Measurements from ENCODE around the gene ZNF358.
A peak's percentile ranks its signal among the peaks of the same experiment; 100 is the strongest.

The ZNF358 gene

DNA sequence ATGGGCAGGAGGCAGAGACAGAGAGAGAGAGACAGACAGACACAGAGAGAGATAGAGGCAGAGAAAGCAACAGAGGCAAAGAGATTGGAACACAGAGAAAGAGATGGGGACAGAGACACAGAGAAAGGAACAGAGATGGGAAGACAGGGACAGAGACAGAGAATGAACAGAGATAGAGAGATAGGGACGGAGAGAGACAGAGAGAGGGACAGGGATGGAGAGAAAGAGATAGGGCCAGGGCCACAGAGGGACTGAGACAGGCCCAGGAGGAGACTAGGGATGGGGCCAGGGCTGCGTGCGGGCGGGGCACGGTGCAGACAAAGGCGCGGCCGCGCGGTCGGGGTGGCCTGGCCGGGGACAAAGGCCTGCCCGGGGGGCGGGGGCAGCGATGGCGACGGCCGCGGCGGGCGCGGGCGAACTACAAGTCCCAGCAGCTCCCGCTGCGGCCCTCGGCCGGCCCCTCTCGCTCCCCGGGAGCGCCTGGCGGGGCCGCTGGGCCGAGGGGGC is at the start of gene ZNF358:
Gene ZNF358 (plus strand): TSS at position 459 of the 507 bp plus-strand sequence. CDS start 3,140 bp downstream, outside the sequence.
- peak; percentile 71 for DNase-seq (ENCODE audit: low read depth, low spot score)

GRCh38 chr19:7467009-7467989 is 48.6 kb upstream of the ZNF358 start:
- DNase-seq (ENCODE audit: low read depth, low spot score), result no peak

DNA sequence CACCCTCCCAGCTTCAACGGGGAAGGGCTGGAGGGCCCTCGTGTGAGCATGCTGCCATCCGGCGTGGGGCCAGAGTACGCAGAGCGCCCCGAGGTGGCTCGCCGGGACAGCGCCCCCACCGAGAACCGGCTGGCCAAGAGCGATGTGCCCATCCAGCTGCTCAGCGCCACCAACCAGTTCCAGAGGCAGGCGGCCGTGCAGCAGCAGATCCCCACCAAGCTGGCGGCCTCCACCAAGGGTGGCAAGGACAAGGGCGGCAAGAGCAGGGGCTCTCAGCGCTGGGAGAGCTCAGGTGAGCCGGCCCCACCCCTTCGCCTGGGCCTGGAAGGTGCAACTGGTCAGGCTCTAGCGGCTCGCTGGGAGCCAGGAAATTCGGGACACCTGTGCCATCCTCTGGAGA is 47.1 kb upstream of the ZNF358 start:
- no peak for DNase-seq (ENCODE audit: low read depth, low spot score)

DNA sequence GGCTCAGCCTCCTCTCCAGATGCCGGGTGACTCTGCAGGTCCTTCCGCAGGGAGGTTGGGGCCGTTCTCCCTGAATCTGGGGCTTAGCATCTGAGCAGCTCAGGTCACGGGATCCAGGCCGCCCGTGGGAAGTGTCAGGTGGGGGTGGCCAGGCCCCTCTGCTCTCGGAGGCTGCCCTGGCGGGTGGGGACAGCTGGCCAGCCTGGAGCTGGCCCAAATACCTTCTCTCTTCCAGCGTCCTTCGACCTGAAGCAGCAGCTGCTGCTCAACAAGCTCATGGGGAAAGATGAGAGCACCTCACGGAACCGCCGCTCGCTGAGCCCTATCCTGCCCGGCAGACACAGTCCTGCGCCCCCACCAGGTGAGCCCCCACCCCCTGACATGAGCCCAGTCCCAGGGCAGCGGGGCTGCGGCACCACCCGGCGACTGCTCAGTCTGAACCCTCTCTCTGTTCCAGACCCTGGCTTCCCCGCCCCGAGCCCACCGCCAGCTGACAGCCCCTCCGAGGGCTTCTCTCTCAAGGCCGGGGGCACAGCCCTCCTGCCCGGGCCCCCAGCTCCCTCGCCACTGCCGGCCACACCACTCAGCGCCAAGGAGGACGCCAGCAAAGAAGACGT is 46.1 kb upstream of the ZNF358 start:
- DNase-seq (ENCODE audit: low read depth, low spot score), result no peak

DNA sequence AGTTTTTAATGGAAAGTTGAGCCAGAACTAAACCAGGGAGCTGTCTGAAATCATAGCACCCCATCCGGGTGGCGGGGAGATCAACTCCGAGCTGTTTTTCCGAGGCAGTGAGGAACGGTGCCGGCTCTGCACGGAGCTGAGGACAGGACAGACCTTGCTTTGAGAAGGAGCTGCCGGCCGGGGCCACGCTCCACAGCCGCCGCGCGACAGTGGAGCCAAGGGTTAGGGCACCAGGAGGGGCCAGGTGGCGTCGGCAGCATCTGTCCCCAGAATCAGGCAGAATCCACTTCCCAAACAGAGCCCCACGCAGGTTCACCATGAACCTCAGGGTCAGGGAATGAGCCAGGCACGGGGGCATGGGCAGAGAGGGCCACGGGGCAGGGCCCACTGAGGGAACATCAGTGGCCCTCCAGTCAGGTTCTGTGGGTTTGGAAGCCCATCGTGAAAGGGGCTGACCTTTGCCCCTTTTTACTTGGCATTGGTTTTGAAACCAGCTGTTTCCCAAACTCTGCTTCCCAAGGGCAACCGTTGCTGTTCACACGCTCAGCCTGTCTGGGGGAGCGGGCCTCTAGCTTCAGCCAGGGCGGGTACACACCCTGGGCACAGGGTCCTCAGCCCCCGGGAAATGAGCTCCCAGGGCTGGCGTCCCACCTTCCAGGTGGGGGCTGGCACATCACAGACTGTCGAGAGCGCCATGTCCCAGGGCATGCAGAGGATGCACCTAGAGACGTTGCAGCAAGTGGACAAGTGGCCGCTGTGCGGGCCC is 45.2 kb upstream of the ZNF358 start:
- DNase-seq (ENCODE audit: low read depth, low spot score), result no peak

DNA sequence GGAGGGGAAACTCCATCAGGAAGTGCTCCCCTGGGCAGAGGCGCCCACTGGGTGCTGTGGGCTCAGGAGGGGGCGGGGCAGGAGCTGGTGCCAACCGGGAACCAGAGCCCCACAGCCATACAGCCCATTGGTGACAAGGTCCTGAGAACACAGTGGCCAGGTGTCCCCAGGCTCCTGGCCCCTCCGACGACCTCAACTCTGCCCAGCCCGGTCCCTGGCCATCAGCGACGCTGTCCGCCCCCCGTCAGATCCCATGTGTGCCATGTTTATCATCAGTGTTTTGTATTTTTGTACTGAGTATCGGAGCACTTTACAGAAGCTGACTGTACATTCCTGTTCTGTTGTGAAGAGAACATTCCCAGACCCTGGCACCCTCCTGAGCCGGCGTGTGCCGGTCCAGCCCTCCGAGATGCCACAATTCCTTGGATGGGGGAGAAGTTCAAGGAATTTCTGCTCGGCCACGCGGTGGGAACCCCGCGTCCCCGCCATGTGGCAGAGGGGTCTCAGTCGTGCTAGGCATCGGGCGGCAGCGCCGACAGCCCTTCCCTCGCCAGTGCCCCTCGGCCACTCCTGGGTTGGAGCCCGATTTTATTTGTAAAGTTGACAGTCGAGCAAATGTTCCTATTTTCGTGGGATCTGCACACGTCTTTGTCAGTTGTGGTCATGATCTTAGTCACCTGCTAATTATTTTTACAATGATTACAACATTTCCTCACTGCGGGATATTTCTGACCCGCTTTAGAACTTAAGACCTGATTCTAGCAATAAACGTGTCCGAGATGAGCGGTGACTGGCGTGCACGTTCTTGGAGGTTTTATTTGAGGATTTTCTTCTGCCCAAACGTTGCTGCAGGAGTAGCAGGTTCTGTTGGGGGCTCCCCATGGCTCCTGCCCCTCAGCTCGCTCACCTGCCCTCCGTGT is 43.9 kb upstream of the ZNF358 start:
- DNase-seq (ENCODE audit: low read depth, low spot score), result no peak

GRCh38 chr19:7475665-7476064 is 40.2 kb upstream of the ZNF358 start:
- DNase-seq (ENCODE audit: low read depth, low spot score), result no peak

DNA sequence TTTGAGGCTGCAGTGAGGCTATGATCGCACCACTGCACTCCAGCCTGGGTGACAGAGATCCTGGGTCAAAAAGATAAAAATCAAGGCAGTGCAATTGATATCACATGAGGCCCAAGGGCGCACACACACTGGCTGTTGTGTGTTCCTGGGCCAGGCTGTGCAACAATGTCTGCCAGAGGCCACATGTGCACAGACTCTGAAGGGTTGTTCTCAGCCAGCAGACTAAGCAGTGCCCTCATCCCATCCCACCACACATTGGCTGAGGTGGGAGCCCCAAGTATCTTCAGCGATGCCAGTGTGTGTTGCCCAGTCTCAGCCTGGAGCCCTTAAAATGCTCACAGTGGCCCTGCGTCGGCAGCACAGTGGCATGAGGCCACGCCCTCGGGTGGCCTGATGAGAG is 39.7 kb upstream of the ZNF358 start:
- no peak for DNase-seq (ENCODE audit: low read depth, low spot score)

DNA sequence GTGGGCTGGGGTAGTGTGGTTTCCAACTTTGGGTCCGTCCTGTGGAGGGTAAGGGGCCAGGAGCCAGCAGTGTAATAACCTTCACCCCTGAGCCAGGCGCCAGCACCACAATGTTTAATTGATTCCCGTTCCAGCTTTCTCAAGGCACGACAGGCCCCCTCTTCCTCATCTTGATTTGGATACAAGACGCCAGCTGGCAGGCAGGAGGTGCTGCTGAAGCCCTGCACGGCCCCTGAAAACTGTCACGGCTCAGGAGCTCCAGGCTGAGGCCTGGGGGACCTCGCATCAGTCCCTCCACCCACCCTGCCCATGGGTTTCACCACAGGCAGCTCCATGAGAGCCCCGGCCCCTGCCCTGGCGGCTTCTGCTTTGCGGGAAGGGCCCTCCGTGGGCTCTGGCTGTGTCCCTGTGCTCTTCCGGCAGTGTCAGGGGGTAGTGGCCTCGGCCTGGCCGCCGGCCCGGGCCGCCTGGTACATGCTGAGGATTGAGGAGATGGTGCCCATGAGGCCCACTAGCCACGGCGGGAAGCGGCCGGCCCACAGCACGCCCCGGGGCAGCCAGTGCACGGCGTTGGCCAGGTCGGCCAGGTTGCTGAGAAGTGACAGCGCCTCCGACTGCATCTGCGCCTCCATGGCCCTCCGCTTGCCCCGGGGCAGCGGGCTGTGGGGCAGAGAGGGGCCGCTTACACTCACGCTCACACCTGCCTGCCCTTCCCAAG is 39.0 kb upstream of the ZNF358 start:
- DNase-seq (ENCODE audit: low read depth, low spot score), result peak; percentile 39

- DNase-seq (ENCODE audit: low read depth, low spot score), result no peak
Measured at GRCh38 chr19:7477758-7478157, 38.1 kb upstream of the ZNF358 start.

DNA sequence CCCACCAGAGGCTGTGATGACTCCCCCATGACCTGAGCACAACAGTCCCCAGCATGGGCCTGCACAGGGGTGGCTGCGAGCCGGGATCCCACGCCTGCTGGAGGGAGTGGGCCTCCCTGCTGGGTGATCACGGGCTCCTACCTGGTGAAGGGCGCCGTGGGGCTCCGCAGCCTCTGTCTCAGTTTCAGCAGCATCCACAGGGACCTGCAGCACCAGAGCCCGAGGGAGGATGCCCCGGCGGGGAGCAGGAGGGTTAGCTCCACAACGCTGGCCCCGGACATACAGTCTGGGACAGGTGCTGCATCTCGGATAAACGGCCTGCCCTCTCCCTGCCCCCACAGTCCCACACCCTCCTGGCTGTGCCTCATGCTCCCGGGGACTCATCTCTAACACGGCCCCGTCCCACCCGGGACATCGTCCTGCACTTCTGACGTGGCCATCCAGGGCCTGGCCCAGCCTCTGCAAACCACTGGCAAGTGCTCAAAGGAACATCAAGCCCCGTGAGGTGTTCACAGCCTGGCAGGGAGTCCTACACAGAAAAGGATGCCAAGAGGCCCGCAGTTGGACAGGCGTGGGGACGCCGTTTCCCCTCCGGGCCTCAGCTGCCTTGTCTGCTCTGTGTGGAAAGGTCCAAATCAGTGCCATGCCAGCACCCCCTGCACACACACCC is 37.6 kb upstream of the ZNF358 start:
- DNase-seq (ENCODE audit: low read depth, low spot score), result no peak

DNA sequence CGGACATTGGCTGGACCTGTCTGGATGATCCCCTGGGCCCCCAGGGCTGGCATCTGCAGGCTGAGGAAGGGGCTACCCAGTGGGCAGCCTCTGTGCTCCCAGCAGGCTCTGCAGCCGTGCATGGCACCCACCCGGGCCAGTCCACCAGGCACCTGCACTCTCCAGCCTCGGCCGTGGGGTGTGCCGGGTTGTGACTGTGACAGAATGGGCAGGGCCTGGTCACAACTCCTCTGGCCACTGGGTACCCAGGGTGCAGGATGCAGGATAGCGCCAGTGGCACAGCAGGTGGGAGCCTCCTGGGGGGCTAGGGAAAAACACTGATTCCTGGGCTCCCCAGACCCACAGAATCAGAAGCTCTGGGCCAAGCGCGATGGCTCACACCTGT is 37.1 kb upstream of the ZNF358 start:
- DNase-seq (ENCODE audit: low read depth, low spot score), result no peak

- peak; percentile 48 for DNase-seq (ENCODE audit: low read depth, low spot score)
Measured at GRCh38 chr19:7480222-7480969, 35.5 kb upstream of the ZNF358 start.

GRCh38 chr19:7480970-7481255 is 35.0 kb upstream of the ZNF358 start:
- no peak for DNase-seq (ENCODE audit: low read depth, low spot score)

GRCh38 chr19:7482584-7483439 is 33.1 kb upstream of the ZNF358 start:
- DNase-seq (ENCODE audit: low read depth, low spot score), result peak; percentile 78

GRCh38 chr19:7483720-7484201 is 32.1 kb upstream of the ZNF358 start:
- no peak for DNase-seq (ENCODE audit: low read depth, low spot score)

GRCh38 chr19:7486923-7487322 is 29.0 kb upstream of the ZNF358 start:
- DNase-seq (ENCODE audit: low read depth, low spot score), result no peak

- peak; percentile 95 for DNase-seq (ENCODE audit: low read depth, low spot score)
Measured at GRCh38 chr19:7488736-7489353, 27.1 kb upstream of the ZNF358 start, which contains the start of gene PEX11G. PEX11G (minus strand) TSS chr19:7489035; CDS start chr19:7489010, 25 bp downstream.
